SK-N-SH (cell line): ENCODE results near the gene SPATS1. TPM values are rescaled to one million over a fixed set of nuclear protein-coding genes. Genes with fewer than 3 reads are reported as not detected.

Source experiments
- CTCF ChIA-PET: fragments of 300-600, 350-600 bp; formaldehyde crosslinking; extraction: SDS; loops from one replicate; lab custom pipeline; 2021; lab: Yijun Ruan, JAX
- POLR2A ChIA-PET: fragments of 350-600 bp; sonication (Branson Sonifier 250); formaldehyde crosslinking; extraction: SDS; loops from one replicate; lab custom pipeline; 2020; ENCODE audit warnings: antibody characterized with exemption, inconsistent platforms; lab: Yijun Ruan, JAX
- DNase-seq: peaks from one replicate; pipeline ENCODE4 v3.0.0; 2012
- H2AFZ ChIP-seq: fragments of 200-600 bp; sonication (generic); 2 replicates; pipeline ENCODE4 v1.8.1; 2016; ENCODE audit warnings: antibody characterized with exemption, mild to moderate bottlenecking, low read depth
- H3F3A ChIP-seq: fragments of 200-600 bp; sonication (generic); replicated peaks from 2 replicates; pipeline ENCODE3; 2016; ENCODE audit warnings: antibody characterized with exemption, mild to moderate bottlenecking; ENCODE audit not compliant: insufficient read depth
- H3K27ac ChIP-seq, 2 experiments: fragments of 200-500 bp in 1 of 2; fragments of 200-600 bp in 1 of 2; sonication (Bioruptor generic) in 1 of 2; sonication (generic), shearing (Covaris generic) in 1 of 2; 2 replicates each; pipeline versions ENCODE4 v1.5.1 to v1.6.1; 2014 to 2016; ENCODE audit warnings: low read depth in 2 of 2, inconsistent platforms in 1 of 2, low read length in 1 of 2, mild to moderate bottlenecking in 1 of 2, mixed read lengths in 1 of 2
- H3K27me3 ChIP-seq: fragments of 200-600 bp; sonication (generic), shearing (Covaris generic); 2 replicates; pipeline ENCODE4 v1.6.1; 2016; ENCODE audit warnings: mixed run types; ENCODE audit not compliant: insufficient read depth
- H3K36me3 ChIP-seq, 2 experiments: fragments of 200-500 bp in 1 of 2; fragments of 200-600 bp in 1 of 2; sonication (Bioruptor generic) in 1 of 2; sonication (generic) in 1 of 2; replicated peaks in 1 of 2; 2 replicates each; pipeline versions ENCODE3 to v1.5.1; 2014 to 2016; ENCODE audit warnings: low read length in 1 of 2, mild to moderate bottlenecking in 1 of 2; ENCODE audit not compliant: insufficient read depth in 2 of 2, control insufficient read depth in 1 of 2
- H3K4me1 ChIP-seq, 2 experiments: fragments of 200-500 bp in 1 of 2; fragments of 200-600 bp in 1 of 2; sonication (Bioruptor generic) in 1 of 2; sonication (generic), shearing (Covaris generic) in 1 of 2; 2 replicates each; pipeline versions ENCODE4 v1.5.1 to v1.6.1; 2014 to 2016; ENCODE audit warnings: low read depth in 1 of 2, low read length in 1 of 2, mixed run types in 1 of 2; ENCODE audit not compliant: insufficient read depth in 2 of 2, control insufficient read depth in 1 of 2
- H3K4me2 ChIP-seq: fragments of 200-600 bp; sonication (generic), shearing (Covaris generic); 2 replicates; pipeline ENCODE4 v1.6.1; 2017; ENCODE audit warnings: mixed run types
- H3K4me3 ChIP-seq, 2 experiments: fragments of 200-500 bp in 1 of 2; fragments of 200-600 bp in 1 of 2; sonication (Bioruptor generic) in 1 of 2; sonication (generic), shearing (Covaris generic) in 1 of 2; 2 replicates each; pipeline versions ENCODE4 v1.5.1 to v1.8.1; 2014 to 2016; ENCODE audit warnings: low read depth in 2 of 2, inconsistent platforms in 1 of 2, low read length in 1 of 2, mild to moderate bottlenecking in 1 of 2, mixed read lengths in 1 of 2, moderate library complexity in 1 of 2
- H3K79me2 ChIP-seq: fragments of 200-600 bp; sonication (generic); 2 replicates; pipeline ENCODE4 v1.8.1; 2017; ENCODE audit warnings: mild to moderate bottlenecking; ENCODE audit not compliant: insufficient read depth
- H3K9ac ChIP-seq: fragments of 200-600 bp; sonication (generic); 2 replicates; pipeline ENCODE4 v1.6.1; 2017; ENCODE audit warnings: mixed run types
- H3K9me2 ChIP-seq: fragments of 200-600 bp; sonication (generic); 2 replicates; pipeline ENCODE4 v1.6.1; 2017; ENCODE audit warnings: mixed run types
- H3K9me3 ChIP-seq: fragments of 200-600 bp; sonication (generic); 2 replicates; pipeline ENCODE4 v1.6.1; 2017; ENCODE audit warnings: mixed run types, mild to moderate bottlenecking, moderate library complexity
- H4K20me1 ChIP-seq: fragments of 200-600 bp; sonication (generic); 2 replicates; pipeline ENCODE4 v1.6.1; 2017; ENCODE audit warnings: mild to moderate bottlenecking, mixed run types; ENCODE audit not compliant: insufficient read depth
- CHD2 ChIP-seq: fragments of 150-350 bp; IDR thresholded peaks from 2 replicates; pipeline ENCODE4 v1.6.1; 2018; ENCODE audit warnings: low read length; ENCODE audit not compliant: partially characterized antibody
- CTCF ChIP-seq: fragments of 200-600 bp; sonication (generic); IDR thresholded peaks from 2 replicates; pipeline ENCODE4 v1.6.1; 2017; ENCODE audit warnings: antibody characterized with exemption, mild to moderate bottlenecking, moderate library complexity
- EP300 ChIP-seq, 2 experiments: IDR thresholded peaks; 2 replicates each; pipeline versions ENCODE4 v1.4.0 to v1.6.1; 2012; ENCODE audit warnings: borderline replicate concordance in 1 of 2, low read depth in 1 of 2, low read length in 1 of 2
- FOXJ3 ChIP-seq: sonication (generic); formaldehyde crosslinking; IDR thresholded peaks from 2 replicates; pipeline ENCODE4 v1.5.1; 2020; ENCODE audit warnings: mild to moderate bottlenecking, missing genetic modification reagents
- FOXM1 ChIP-seq: IDR thresholded peaks from 2 replicates; pipeline ENCODE4 v1.4.0; 2012; ENCODE audit warnings: low read depth, mild to moderate bottlenecking
- GATA2 ChIP-seq: sonication (generic); formaldehyde crosslinking; IDR thresholded peaks from 2 replicates; pipeline ENCODE4 v1.5.0; 2020; ENCODE audit warnings: mild to moderate bottlenecking, missing genetic modification reagents
- JUND ChIP-seq: IDR thresholded peaks from 2 replicates; pipeline ENCODE4 v1.4.0; 2012
- MAX ChIP-seq: IDR thresholded peaks from 2 replicates; pipeline ENCODE4 v1.4.0; 2012; ENCODE audit warnings: low read depth
- MEF2A ChIP-seq: IDR thresholded peaks from 2 replicates; pipeline ENCODE4 v1.4.0; 2012; ENCODE audit warnings: low read depth, borderline replicate concordance
- NRF1 ChIP-seq: IDR thresholded peaks from 2 replicates; pipeline ENCODE4 v1.6.1; 2012; ENCODE audit warnings: low read depth, mild to moderate bottlenecking, low read length
- POLR2AphosphoS5 ChIP-seq: IDR thresholded peaks from 2 replicates; pipeline ENCODE4 v1.6.1; 2012; ENCODE audit warnings: low read depth, low read length
- REST ChIP-seq: IDR thresholded peaks from 2 replicates; pipeline ENCODE4 v1.6.1; 2012; ENCODE audit warnings: mild to moderate bottlenecking, low read depth, low read length, moderate library complexity
- RFX5 ChIP-seq: IDR thresholded peaks from 2 replicates; pipeline ENCODE4 v1.6.1; 2012; ENCODE audit warnings: mild to moderate bottlenecking, improper control_type of control experiment, low read length
- SIN3A ChIP-seq: IDR thresholded peaks from 2 replicates; pipeline ENCODE4 v1.6.1; 2012; ENCODE audit warnings: low read depth, mild to moderate bottlenecking, low read length, moderate library complexity, borderline replicate concordance
- TCF12 ChIP-seq: IDR thresholded peaks from 2 replicates; pipeline ENCODE4 v1.4.0; 2012
- TEAD4 ChIP-seq: IDR thresholded peaks from 2 replicates; pipeline ENCODE4 v1.4.0; 2012; ENCODE audit warnings: mild to moderate bottlenecking, borderline replicate concordance; ENCODE audit not compliant: insufficient read depth
- USF2 ChIP-seq: fragments of 150-350 bp; IDR thresholded peaks from 2 replicates; pipeline ENCODE4 v1.6.1; 2017; ENCODE audit warnings: antibody characterized with exemption, low read length, low read depth, borderline replicate concordance
- ZBTB33 ChIP-seq: IDR thresholded peaks from 2 replicates; pipeline ENCODE4 v1.4.0; 2012; ENCODE audit warnings: low read depth, borderline replicate concordance
- WGBS: methylation state at CpG from one replicate; pipeline ENCODE4 v1.1.6; 2017; ENCODE audit warnings: low lambda C conversion rate; 5-methylcytosine and 5-hydroxymethylcytosine counted together
- polyA plus RNA-seq, 3 experiments: library from polyadenylated mRNA; depleted of rRNA; stranded (reverse); fragments of >200 nt; gene quantifications; 2 replicates each; pipeline ENCODE4 v1.2.3, GENCODE V29; 2012
- TF ChIP-seq, protein P1 (sequence below): IDR thresholded peaks from 2 replicates; pipeline ENCODE4; 2012

Gene SPATS1
- polyA plus RNA-seq, 1 of the 3 experiments (the other 2 are of a cell fraction): not detected

- Histone ChIP-seq H3K36me3 (peaks cover 29 to 32% of the 10 kb centered on the region in 2 experiments), H3K9me3 (no peaks in the 10 kb centered on the region), H3K4me1 (peaks cover 4 to 22% of the 10 kb centered on the region in 2 experiments; a peak in 3 of 4 replicates), H3K9me2 (no peaks in the 10 kb centered on the region), H3K9ac (no peak overlapping the region), H3K27me3 (no peaks in the 10 kb centered on the region), H3K79me2 (peaks cover 43% of the 10 kb centered on the region), H3F3A (peaks cover 14% of the 10 kb centered on the region), H3K27ac (no peak overlapping the region; a peak in 1 of 4 replicates), H3K4me2 (no peak overlapping the region), H3K4me3 (no peak overlapping the region), H2AFZ (no peak overlapping the region), H4K20me1 (peaks cover 22% of the 10 kb centered on the region)
- ChIA-PET CTCF (interaction anchor here (1.2 to 1.5 kb wide), 3 partner anchors 41 to 723 kb away, joined by 3 to 6 read pairs (median 3); no protein-coding TSS in a partner anchor), POLR2A (no interaction called here)
- TF ChIP-seq MEF2A (no peak), FOXJ3 (CRISPR knock-in tag) (no peak), REST (no peak), ZBTB33 (no peak), RFX5 (no peak), USF2 (no peak), FOXM1 (no peak), TEAD4 (no peak), POLR2AphosphoS5 (no peak), JUND (no peak), SIN3A (no peak), CHD2 (no peak), MAX (no peak), TCF12 (no peak), NRF1 (no peak), EP300 (IDR thresholded peaks at IDR 0.05; ENCODE audit: borderline replicate concordance in 1 of 2, low read depth in 1 of 2, low read length in 1 of 2) (no peak), CTCF (no peak), GATA2 (CRISPR knock-in tag) (no peak)
- TF ChIP-seq, protein P1, sequence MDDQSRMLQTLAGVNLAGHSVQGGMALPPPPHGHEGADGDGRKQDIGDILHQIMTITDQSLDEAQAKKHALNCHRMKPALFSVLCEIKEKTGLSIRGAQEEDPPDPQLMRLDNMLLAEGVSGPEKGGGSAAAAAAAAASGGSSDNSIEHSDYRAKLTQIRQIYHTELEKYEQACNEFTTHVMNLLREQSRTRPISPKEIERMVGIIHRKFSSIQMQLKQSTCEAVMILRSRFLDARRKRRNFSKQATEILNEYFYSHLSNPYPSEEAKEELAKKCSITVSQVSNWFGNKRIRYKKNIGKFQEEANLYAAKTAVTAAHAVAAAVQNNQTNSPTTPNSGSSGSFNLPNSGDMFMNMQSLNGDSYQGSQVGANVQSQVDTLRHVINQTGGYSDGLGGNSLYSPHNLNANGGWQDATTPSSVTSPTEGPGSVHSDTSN: no peak
- no peak for DNase-seq
- 79% methylated on average over 1 of the region's 1 CpG for WGBS
These were observed 47.8 kb downstream of the SPATS1 start for GRCh38 chr6:44390158-44390683.
